Osteocyte (in vitro differentiated cells): Measurements from ENCODE around the gene SCML2. TPM values are rescaled to one million over a fixed set of nuclear protein-coding genes. Genes with fewer than 3 reads are reported as not detected.

Experiments
- DNase-seq: peaks from one replicate; pipeline ENCODE4 v3.0.0; 2021; ENCODE audit warnings: mixed read lengths; ENCODE audit not compliant: unreplicated experiment; ENCODE audit errors: extremely low spot score
- H3K27ac Mint-ChIP-seq: one replicate; pipeline ENCODE4 v1.8.0; 2021; ENCODE audit warnings: mild to moderate bottlenecking, mixed read lengths; ENCODE audit not compliant: unreplicated experiment
- H3K27me3 Mint-ChIP-seq: one replicate; pipeline ENCODE4 v1.8.0; 2021; ENCODE audit warnings: mixed read lengths; ENCODE audit not compliant: unreplicated experiment
- H3K36me3 Mint-ChIP-seq: one replicate; pipeline ENCODE4 v1.8.0; 2021; ENCODE audit warnings: mixed read lengths; ENCODE audit not compliant: unreplicated experiment
- H3K4me1 Mint-ChIP-seq: one replicate; pipeline ENCODE4 v1.8.0; 2021; ENCODE audit warnings: mixed read lengths; ENCODE audit not compliant: unreplicated experiment
- H3K4me3 Mint-ChIP-seq: one replicate; pipeline ENCODE4 v1.8.0; 2021; ENCODE audit warnings: mild to moderate bottlenecking, moderate library complexity, mixed read lengths; ENCODE audit not compliant: unreplicated experiment
- H3K9me3 Mint-ChIP-seq: one replicate; pipeline ENCODE4 v1.8.0; 2021; ENCODE audit warnings: mixed read lengths; ENCODE audit not compliant: unreplicated experiment
- total RNA-seq: library from RNA; stranded (reverse); gene quantifications from 2 replicates; pipeline ENCODE4 v1.2.1, GENCODE V29; 2021
- TF ChIP-seq, protein P1 (sequence below): fragments of 200-600 bp; sonication (generic); IDR thresholded peaks from 2 replicates; pipeline ENCODE4 v1.5.0; 2021; ENCODE audit warnings: antibody characterized with exemption, mild to moderate bottlenecking, moderate library complexity

Gene SCML2
- total RNA-seq, 1 donor from 2014 or later, result 3.4 TPM

DNA sequence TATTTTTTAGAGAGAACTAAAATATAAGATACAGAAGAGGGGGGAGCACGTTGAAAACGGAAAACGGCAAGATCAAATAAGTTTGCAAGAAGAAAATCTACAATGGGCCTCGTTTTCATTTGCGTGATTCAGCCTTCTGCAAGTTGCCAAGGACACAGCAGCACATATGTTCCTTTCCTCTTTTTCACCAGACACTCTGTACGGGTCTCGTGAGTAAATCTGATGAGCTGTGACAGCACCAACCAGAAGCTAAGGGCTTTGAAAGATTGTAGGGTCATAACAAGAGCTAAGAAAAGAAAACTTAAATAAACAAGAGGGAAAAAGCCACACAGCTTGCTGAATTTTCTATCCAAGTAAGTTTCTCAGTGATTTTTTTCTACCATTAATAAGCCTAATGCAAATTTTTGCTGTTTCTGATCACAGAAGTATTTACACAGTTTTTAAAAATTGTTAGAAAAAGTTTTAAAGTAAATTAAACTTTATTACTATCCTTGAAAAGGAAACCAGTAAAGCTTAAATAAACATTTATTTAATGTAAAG lies 63.4 kb downstream of the SCML2 start:
- Mint-ChIP-seq H3K36me3 (no peaks in the 10 kb centered on the region), H3K4me1 (peaks cover 38% of the 10 kb centered on the region), H3K27ac (peak overlapping the region; percentile 80), H3K9me3 (peaks cover 20% of the 10 kb centered on the region), H3K27me3 (no peaks in the 10 kb centered on the region), H3K4me3 (no peak overlapping the region)
- DNase-seq, result no peak
- TF ChIP-seq, protein P1, sequence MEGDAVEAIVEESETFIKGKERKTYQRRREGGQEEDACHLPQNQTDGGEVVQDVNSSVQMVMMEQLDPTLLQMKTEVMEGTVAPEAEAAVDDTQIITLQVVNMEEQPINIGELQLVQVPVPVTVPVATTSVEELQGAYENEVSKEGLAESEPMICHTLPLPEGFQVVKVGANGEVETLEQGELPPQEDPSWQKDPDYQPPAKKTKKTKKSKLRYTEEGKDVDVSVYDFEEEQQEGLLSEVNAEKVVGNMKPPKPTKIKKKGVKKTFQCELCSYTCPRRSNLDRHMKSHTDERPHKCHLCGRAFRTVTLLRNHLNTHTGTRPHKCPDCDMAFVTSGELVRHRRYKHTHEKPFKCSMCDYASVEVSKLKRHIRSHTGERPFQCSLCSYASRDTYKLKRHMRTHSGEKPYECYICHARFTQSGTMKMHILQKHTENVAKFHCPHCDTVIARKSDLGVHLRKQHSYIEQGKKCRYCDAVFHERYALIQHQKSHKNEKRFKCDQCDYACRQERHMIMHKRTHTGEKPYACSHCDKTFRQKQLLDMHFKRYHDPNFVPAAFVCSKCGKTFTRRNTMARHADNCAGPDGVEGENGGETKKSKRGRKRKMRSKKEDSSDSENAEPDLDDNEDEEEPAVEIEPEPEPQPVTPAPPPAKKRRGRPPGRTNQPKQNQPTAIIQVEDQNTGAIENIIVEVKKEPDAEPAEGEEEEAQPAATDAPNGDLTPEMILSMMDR, result no peak

DNA sequence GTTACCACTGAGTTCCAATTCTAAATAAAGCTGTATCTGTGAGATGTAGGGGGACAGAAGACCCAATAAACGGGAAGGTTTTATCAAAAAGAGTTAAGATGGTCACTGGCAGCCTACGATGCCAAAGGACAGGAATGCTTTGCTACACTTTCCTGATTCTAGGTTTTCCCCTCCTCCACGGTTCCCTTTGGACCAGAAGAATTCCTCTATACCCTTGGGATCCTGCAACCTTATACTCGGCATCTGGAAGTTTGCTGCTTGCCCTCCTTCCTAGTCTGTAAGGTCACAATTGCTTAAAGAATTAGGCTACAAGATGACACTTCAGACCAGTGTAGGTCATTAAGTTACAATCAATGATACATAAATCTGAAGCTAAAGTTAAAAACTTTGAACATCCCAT lies 64.3 kb downstream of the SCML2 start:
- no peaks in the 10 kb centered on the region for H3K27me3 Mint-ChIP-seq
- DNase-seq, result no peak
- H3K36me3 Mint-ChIP-seq, result no peaks in the 10 kb centered on the region
- TF ChIP-seq, protein P1, result no peak
- peaks cover 17% of the 10 kb centered on the region for H3K9me3 Mint-ChIP-seq
- peaks cover 38% of the 10 kb centered on the region for H3K4me1 Mint-ChIP-seq
- peak overlapping the region; percentile 10 for H3K4me3 Mint-ChIP-seq
- peak overlapping the region; percentile 81 for H3K27ac Mint-ChIP-seq

GRCh38 chrX:18288716-18289115 lies 65.8 kb downstream of the SCML2 start:
- H3K4me1 Mint-ChIP-seq, result peaks cover 38% of the 10 kb centered on the region
- no peak overlapping the region for H3K4me3 Mint-ChIP-seq
- H3K36me3 Mint-ChIP-seq, result no peaks in the 10 kb centered on the region
- TF ChIP-seq, protein P1, result no peak
- H3K9me3 Mint-ChIP-seq, result peaks cover 15% of the 10 kb centered on the region
- H3K27me3 Mint-ChIP-seq, result no peaks in the 10 kb centered on the region
- H3K27ac Mint-ChIP-seq, result no peak overlapping the region
- no peak for DNase-seq

DNA sequence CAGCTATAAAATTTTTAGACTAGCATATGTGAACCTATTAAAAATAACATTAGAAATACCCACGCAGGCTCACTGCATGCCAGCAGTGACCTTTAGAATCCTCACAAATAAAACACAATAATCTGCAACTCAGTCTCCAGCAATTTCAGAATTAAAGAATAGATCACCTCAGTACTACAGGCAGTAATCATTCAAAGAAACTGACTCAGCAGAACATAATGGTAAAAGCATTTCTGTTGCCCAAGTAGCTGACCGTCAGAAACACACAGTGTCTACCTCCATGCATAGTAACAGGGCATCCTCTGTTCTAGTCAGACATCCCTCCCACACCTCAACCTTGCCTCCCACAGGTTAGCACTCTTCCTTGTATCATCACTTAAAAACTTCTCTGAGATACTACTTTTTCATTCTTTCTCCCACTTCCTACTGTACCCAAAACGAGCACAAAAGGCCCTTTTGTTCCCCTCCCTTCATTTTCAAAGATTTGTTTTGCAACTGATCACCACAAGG lies 68.1 kb downstream of the SCML2 start:
- Mint-ChIP-seq H3K9me3 (peaks cover 22% of the 10 kb centered on the region), H3K27me3 (no peaks in the 10 kb centered on the region), H3K36me3 (no peaks in the 10 kb centered on the region), H3K27ac (no peak overlapping the region), H3K4me3 (no peak overlapping the region), H3K4me1 (peaks cover 32% of the 10 kb centered on the region)
- TF ChIP-seq, protein P1, result no peak
- no peak for DNase-seq

- no peak overlapping the region for H3K4me3 Mint-ChIP-seq
- peaks cover 2% of the 10 kb centered on the region for H3K36me3 Mint-ChIP-seq
- TF ChIP-seq, protein P1, result no peak
- peaks cover 45% of the 10 kb centered on the region for H3K9me3 Mint-ChIP-seq
- no peak overlapping the region for H3K27ac Mint-ChIP-seq
- no peak for DNase-seq
- no peaks in the 10 kb centered on the region for H3K4me1 Mint-ChIP-seq
- H3K27me3 Mint-ChIP-seq, result no peaks in the 10 kb centered on the region
These were observed 76.0 kb downstream of the SCML2 start for GRCh38 chrX:18278449-18278848.
